H9 (cell line): ENCODE results near the gene CLEC12A. TPM values are rescaled to one million over a fixed set of nuclear protein-coding genes. Genes with fewer than 3 reads are reported as not detected.

ENCODE experiments used
- DNase-seq: peaks from one replicate; pipeline ENCODE4 v3.0.0-alpha.2; 2017
- H2AFZ ChIP-seq: one replicate; pipeline ENCODE4 v1.6.1; 2013; ENCODE audit warnings: mild to moderate bottlenecking, low read length, control low read depth, moderate library complexity
- H2AK5ac ChIP-seq: 2 replicates; pipeline ENCODE4 v1.6.1; 2013; ENCODE audit warnings: low read length, control low read depth, mixed read lengths; ENCODE audit not compliant: insufficient read length
- H2BK120ac ChIP-seq: one replicate; pipeline ENCODE4 v1.6.1; 2013; ENCODE audit warnings: low read depth, mild to moderate bottlenecking, low read length, control low read depth, inconsistent platforms; ENCODE audit not compliant: poor library complexity, severe bottlenecking
- H2BK12ac ChIP-seq: 2 replicates; pipeline ENCODE4 v1.6.1; 2013; ENCODE audit warnings: low read length, control low read depth, mixed read lengths, low read depth; ENCODE audit not compliant: insufficient read length
- H2BK15ac ChIP-seq: 2 replicates; pipeline ENCODE4 v1.6.1; 2013; ENCODE audit warnings: low read depth, low read length, control low read depth
- H2BK20ac ChIP-seq: one replicate; pipeline ENCODE4 v1.6.1; 2013; ENCODE audit warnings: low read depth, mild to moderate bottlenecking, low read length, control low read depth, inconsistent platforms; ENCODE audit not compliant: poor library complexity, severe bottlenecking
- H2BK5ac ChIP-seq: 2 replicates; pipeline ENCODE4 v1.6.1; 2013; ENCODE audit warnings: low read length, control low read depth, mixed read lengths; ENCODE audit not compliant: insufficient read length
- H3K14ac ChIP-seq: 2 replicates; pipeline ENCODE4 v1.6.1; 2013; ENCODE audit warnings: low read length, control low read depth; ENCODE audit not compliant: insufficient read depth
- H3K18ac ChIP-seq: 2 replicates; pipeline ENCODE4 v1.6.1; 2013; ENCODE audit warnings: low read depth, mild to moderate bottlenecking, mixed read lengths, low read length, control low read depth; ENCODE audit not compliant: insufficient read length
- H3K23ac ChIP-seq: 2 replicates; pipeline ENCODE4 v1.6.1; 2013; ENCODE audit warnings: low read length, control low read depth, mixed read lengths, low read depth; ENCODE audit not compliant: insufficient read length
- H3K23me2 ChIP-seq: 2 replicates; pipeline ENCODE4 v1.6.1; 2013; ENCODE audit warnings: low read depth, mild to moderate bottlenecking, mixed read lengths, low read length, control low read depth; ENCODE audit not compliant: insufficient read length, poor library complexity, severe bottlenecking
- H3K27ac ChIP-seq: 2 replicates; pipeline ENCODE4 v1.5.1; 2013; ENCODE audit warnings: low read length, control low read depth, mixed read lengths, low read depth; ENCODE audit not compliant: insufficient read length
- H3K27me3 ChIP-seq: 2 replicates; pipeline ENCODE4 v1.6.1; 2013; ENCODE audit warnings: low read length, control low read depth, inconsistent platforms; ENCODE audit not compliant: insufficient read depth
- H3K4ac ChIP-seq: 2 replicates; pipeline ENCODE4 v1.6.1; 2013; ENCODE audit warnings: low read depth, mild to moderate bottlenecking, control low read depth, inconsistent platforms, low read length, moderate library complexity
- H3K4me1 ChIP-seq: 2 replicates; pipeline ENCODE4 v1.6.1; 2013; ENCODE audit warnings: low read length, control low read depth, inconsistent platforms; ENCODE audit not compliant: insufficient read depth
- H3K4me2 ChIP-seq: 2 replicates; pipeline ENCODE4 v1.6.1; 2013; ENCODE audit warnings: low read length, control low read depth, mixed read lengths; ENCODE audit not compliant: insufficient read length, insufficient read depth
- H3K56ac ChIP-seq: 2 replicates; pipeline ENCODE4 v1.6.1; 2013; ENCODE audit warnings: low read depth, mild to moderate bottlenecking, mixed read lengths, low read length, control low read depth; ENCODE audit not compliant: insufficient read length
- H3K79me1 ChIP-seq: 2 replicates; pipeline ENCODE4 v1.6.1; 2013; ENCODE audit warnings: low read depth, mild to moderate bottlenecking, moderate library complexity, low read length, control low read depth, inconsistent platforms; ENCODE audit not compliant: insufficient read depth, poor library complexity, severe bottlenecking
- H3K79me2 ChIP-seq: 2 replicates; pipeline ENCODE4 v1.6.1; 2013; ENCODE audit warnings: low read length, control low read depth, inconsistent platforms; ENCODE audit not compliant: insufficient read depth
- H3K9ac ChIP-seq: 2 replicates; pipeline ENCODE4 v1.6.1; 2013; ENCODE audit warnings: low read length, control low read depth, mixed read lengths; ENCODE audit not compliant: insufficient read length; ENCODE audit errors: extremely low read depth
- H3K9me3 ChIP-seq: one replicate; pipeline ENCODE4 v1.6.1; 2013; ENCODE audit warnings: low read depth, low read length, inconsistent platforms; ENCODE audit not compliant: control insufficient read depth
- H3T11ph ChIP-seq: one replicate; pipeline ENCODE4 v1.6.1; 2013; ENCODE audit warnings: mild to moderate bottlenecking, low read length, control low read depth, inconsistent platforms
- H4K20me1 ChIP-seq: one replicate; pipeline ENCODE4 v1.6.1; 2013; ENCODE audit not compliant: control insufficient read depth, insufficient read length, insufficient read depth
- H4K5ac ChIP-seq: 2 replicates; pipeline ENCODE4 v1.6.1; 2013; ENCODE audit warnings: low read depth, mild to moderate bottlenecking, mixed read lengths, low read length, control low read depth; ENCODE audit not compliant: insufficient read length
- H4K8ac ChIP-seq: replicated peaks from 2 replicates; pipeline ENCODE4 v1.6.1; 2013; ENCODE audit warnings: low read length, control low read depth, mixed read lengths, low read depth; ENCODE audit not compliant: insufficient read length
- H4K91ac ChIP-seq: 2 replicates; pipeline ENCODE4 v1.6.1; 2013; ENCODE audit warnings: low read depth, mild to moderate bottlenecking, moderate library complexity, mixed read lengths, low read length, control low read depth; ENCODE audit not compliant: insufficient read length
- H3K27ac Mint-ChIP-seq, 3 experiments: 2 replicates in 2 of 3; 3 replicates in 1 of 3; pipeline ENCODE4 v1.8.0; 2020 to 2021; ENCODE audit warnings: mixed read lengths in 3 of 3, mild to moderate bottlenecking in 1 of 3, moderate library complexity in 1 of 3
- H3K27me3 Mint-ChIP-seq: 2 replicates; pipeline ENCODE4 v1.8.0; 2021; ENCODE audit warnings: low read depth, mild to moderate bottlenecking, moderate library complexity, mixed read lengths
- H3K36me3 Mint-ChIP-seq, 3 experiments: 2 replicates in 2 of 3; 3 replicates in 1 of 3; pipeline ENCODE4 v1.8.0; 2020 to 2021; ENCODE audit warnings: low read depth in 3 of 3, mixed read lengths in 3 of 3; ENCODE audit not compliant: insufficient read depth in 1 of 3
- H3K4me1 Mint-ChIP-seq, 2 experiments: 2 replicates each; pipeline ENCODE4 v1.8.0; 2020; ENCODE audit warnings: mixed read lengths in 2 of 2
- H3K4me3 Mint-ChIP-seq, 2 experiments: 2 replicates in 1 of 2; 3 replicates in 1 of 2; pipeline ENCODE4 v1.8.0; 2020 to 2021; ENCODE audit warnings: mild to moderate bottlenecking in 2 of 2, mixed read lengths in 2 of 2, moderate library complexity in 1 of 2
- H3K9me3 Mint-ChIP-seq, 2 experiments: 2 replicates in 1 of 2; 3 replicates in 1 of 2; pipeline ENCODE4 v1.8.0; 2020; ENCODE audit warnings: mild to moderate bottlenecking in 2 of 2, mixed read lengths in 2 of 2, moderate library complexity in 1 of 2
- CTCF ChIP-seq: fragments of 200-600 bp; sonication (generic); conservative IDR thresholded peaks from 3 replicates; pipeline ENCODE4 v1.8.0; 2021; ENCODE audit warnings: antibody characterized with exemption, mild to moderate bottlenecking
- total RNA-seq: library from RNA; stranded (reverse); gene quantifications from 2 replicates; pipeline ENCODE4 v1.2.1, GENCODE V29; 2021

The CLEC12A gene
- total RNA-seq, 1 experiment from 2014 or later: not detected

- no peak for DNase-seq
- Histone ChIP-seq H3K56ac (no peak overlapping the region), H3K18ac (no peak overlapping the region), H3K9me3 (no peaks in the 10 kb centered on the region), H3K14ac (no peak overlapping the region), H3K4ac (no peak overlapping the region), H2AFZ (no peak overlapping the region), H3K9ac (no peak overlapping the region), H3K23me2 (no peaks in the 10 kb centered on the region), H2BK15ac (no peak overlapping the region), H2BK20ac (no peak overlapping the region), H3K23ac (no peak overlapping the region), H2AK5ac (no peak overlapping the region), H2BK120ac (no peak overlapping the region), H3T11ph (no peak overlapping the region), H3K27me3 (no peaks in the 10 kb centered on the region), H3K79me2 (no peaks in the 10 kb centered on the region), H3K27ac (no peak overlapping the region), H4K20me1 (no peaks in the 10 kb centered on the region), H3K4me2 (no peak overlapping the region), H2BK12ac (no peak overlapping the region), H2BK5ac (no peak overlapping the region), H4K8ac (no peak overlapping the region), H4K91ac (no peak overlapping the region), H4K5ac (no peak overlapping the region), H3K4me1 (no peaks in the 10 kb centered on the region), H3K79me1 (no peaks in the 10 kb centered on the region)
- H3K27me3 Mint-ChIP-seq: no peaks in the 10 kb centered on the region
- peaks cover 9% of the 10 kb centered on the region in 2 experiments for H3K4me1 Mint-ChIP-seq
- TF ChIP-seq CTCF: no peak
- no peaks in the 10 kb centered on the region for H3K36me3 Mint-ChIP-seq
- peaks cover 0 to 5% of the 10 kb centered on the region in 2 experiments; a peak in 1 of 5 replicates for H3K9me3 Mint-ChIP-seq
- H3K4me3 Mint-ChIP-seq: no peak overlapping the region
- no peak overlapping the region for H3K27ac Mint-ChIP-seq
Observed at GRCh38 chr12:9957834-9958233, 13.4 kb upstream of the CLEC12A start.
